IMR-90 (cell line): ENCODE results near the gene EMC8. TPM values are rescaled to one million over a fixed set of nuclear protein-coding genes. Genes with fewer than 3 reads are reported as not detected.

Experiments used
- ATAC-seq: fragments of 200-7000 bp; cut with Tn5 transposase; 2 replicates; pipeline ENCODE4 v1.9.1; 2020; ENCODE audit warnings: low read depth, mild to moderate bottlenecking, moderate library complexity
- BruUV-seq: library from RNA; stranded (reverse); fragments of 400-500 nt; replicated peaks from 2 replicates; lab custom pipeline; 2021; lab: Mats Ljungman, UMichigan
- CTCF ChIA-PET: fragments of 300-600 bp; formaldehyde crosslinking; extraction: SDS; loops from one replicate; lab custom pipeline; 2021; ENCODE audit warnings: antibody characterized with exemption; lab: Yijun Ruan, JAX
- POLR2A ChIA-PET: fragments of 300-600 bp; sonication (Branson Sonifier 250); formaldehyde crosslinking; loops from one replicate; lab custom pipeline; 2022; ENCODE audit warnings: antibody characterized with exemption; ENCODE audit not compliant: unreplicated experiment; lab: Charles Lee
- DNase-seq: peaks from one replicate; pipeline ENCODE4 v3.0.0; 2013
- H2AFZ ChIP-seq: replicated peaks from 2 replicates; pipeline ENCODE3; 2013; ENCODE audit warnings: low read length, mild to moderate bottlenecking; ENCODE audit not compliant: poor library complexity
- H2AK5ac ChIP-seq: 2 replicates; pipeline ENCODE4 v1.6.1; 2013; ENCODE audit warnings: low read depth, low read length, inconsistent platforms
- H2AK9ac ChIP-seq: replicated peaks from 2 replicates; pipeline ENCODE3; 2013; ENCODE audit warnings: mild to moderate bottlenecking, low read depth, low read length, moderate library complexity; ENCODE audit not compliant: poor library complexity
- H2BK120ac ChIP-seq: 2 replicates; pipeline ENCODE4 v1.6.1; 2013; ENCODE audit warnings: low read depth, low read length, inconsistent platforms
- H2BK15ac ChIP-seq: 3 replicates; pipeline ENCODE4 v1.6.1; 2013; ENCODE audit warnings: low read depth, low read length, inconsistent platforms
- H2BK20ac ChIP-seq: 2 replicates; pipeline ENCODE4 v1.6.1; 2013; ENCODE audit warnings: low read depth, mild to moderate bottlenecking, inconsistent platforms, low read length, moderate library complexity
- H2BK5ac ChIP-seq: 2 replicates; pipeline ENCODE4 v1.6.1; 2013; ENCODE audit warnings: mild to moderate bottlenecking, low read depth, low read length, inconsistent platforms; ENCODE audit not compliant: poor library complexity, severe bottlenecking
- H3K14ac ChIP-seq: replicated peaks from 2 replicates; pipeline ENCODE4 v1.6.1; 2013; ENCODE audit warnings: low read depth, low read length, inconsistent platforms
- H3K18ac ChIP-seq: 2 replicates; pipeline ENCODE4 v1.6.1; 2013; ENCODE audit warnings: low read depth, low read length, control low read depth
- H3K23ac ChIP-seq: 2 replicates; pipeline ENCODE4 v1.6.1; 2013; ENCODE audit warnings: low read depth, low read length, inconsistent platforms
- H3K27ac ChIP-seq: 2 replicates; pipeline ENCODE4 v1.5.1; 2013; ENCODE audit warnings: mild to moderate bottlenecking, control low read depth, low read length; ENCODE audit not compliant: insufficient read depth
- H3K27me3 ChIP-seq: 2 replicates; pipeline ENCODE4 v1.6.1; 2013; ENCODE audit warnings: low read length; ENCODE audit not compliant: control insufficient read depth, insufficient read depth
- H3K36me3 ChIP-seq: 2 replicates; pipeline ENCODE4 v1.6.1; 2013; ENCODE audit warnings: low read length, mixed read lengths; ENCODE audit not compliant: control insufficient read depth, insufficient read depth
- H3K4ac ChIP-seq: 2 replicates; pipeline ENCODE4 v1.6.1; 2013; ENCODE audit warnings: low read depth, low read length, inconsistent platforms
- H3K4me1 ChIP-seq: 2 replicates; pipeline ENCODE4 v1.6.1; 2013; ENCODE audit warnings: low read length, mixed read lengths; ENCODE audit not compliant: control insufficient read depth, insufficient read depth
- H3K4me2 ChIP-seq: 2 replicates; pipeline ENCODE4 v1.6.1; 2013; ENCODE audit warnings: low read depth, mild to moderate bottlenecking, control low read depth, low read length, moderate library complexity
- H3K4me3 ChIP-seq: 2 replicates; pipeline ENCODE4 v1.5.1; 2013; ENCODE audit warnings: low read depth, mild to moderate bottlenecking, control low read depth, low read length, moderate library complexity; ENCODE audit not compliant: insufficient read depth
- H3K56ac ChIP-seq: 2 replicates; pipeline ENCODE4 v1.6.1; 2013; ENCODE audit warnings: low read length, inconsistent platforms; ENCODE audit not compliant: insufficient read depth; ENCODE audit errors: extremely low read depth
- H3K79me1 ChIP-seq, 2 experiments: 2 replicates each; pipeline ENCODE4 v1.6.1; 2013; ENCODE audit warnings: low read length in 2 of 2, inconsistent platforms in 1 of 2, low read depth in 1 of 2
- H3K9ac ChIP-seq: 2 replicates; pipeline ENCODE4 v1.6.1; 2013; ENCODE audit warnings: low read depth, low read length, control low read depth
- H3K9me1 ChIP-seq: 2 replicates; pipeline ENCODE4 v1.6.1; 2013; ENCODE audit warnings: low read length, inconsistent platforms; ENCODE audit not compliant: insufficient read depth
- H3K9me3 ChIP-seq: 2 replicates; pipeline ENCODE4 v1.6.1; 2013; ENCODE audit warnings: low read length; ENCODE audit not compliant: control insufficient read depth, insufficient read depth
- H4K20me1 ChIP-seq: 2 replicates; pipeline ENCODE4 v1.6.1; 2013; ENCODE audit warnings: low read length, inconsistent platforms; ENCODE audit not compliant: insufficient read depth
- H4K5ac ChIP-seq: 2 replicates; pipeline ENCODE4 v1.6.1; 2013; ENCODE audit warnings: mild to moderate bottlenecking, low read depth, low read length, control low read depth
- H4K8ac ChIP-seq, 2 experiments: 2 replicates each; pipeline ENCODE4 v1.6.1; 2013; ENCODE audit warnings: low read depth in 2 of 2, low read length in 2 of 2, control low read depth in 1 of 2, inconsistent platforms in 1 of 2
- H4K91ac ChIP-seq: 2 replicates; pipeline ENCODE4 v1.6.1; 2013; ENCODE audit warnings: low read depth, low read length, inconsistent platforms; ENCODE audit not compliant: insufficient read depth
- CEBPB ChIP-seq: IDR thresholded peaks from 2 replicates; pipeline ENCODE4 v1.6.1; 2012; ENCODE audit warnings: low read depth, low read length, improper control_type of control experiment
- CHD1 ChIP-seq: IDR thresholded peaks from 2 replicates; pipeline ENCODE4 v1.6.1; 2012; ENCODE audit warnings: low read depth, low read length, improper control_type of control experiment
- FOS ChIP-seq: fragments of 150-350 bp; IDR thresholded peaks from 2 replicates; pipeline ENCODE4 v1.6.1; 2016; ENCODE audit warnings: low read depth, low read length
- MAFK ChIP-seq: IDR thresholded peaks from 2 replicates; pipeline ENCODE4 v1.6.1; 2012; ENCODE audit warnings: low read depth, low read length, improper control_type of control experiment
- MXI1 ChIP-seq: IDR thresholded peaks from 2 replicates; pipeline ENCODE4 v1.6.1; 2012; ENCODE audit warnings: low read depth, mild to moderate bottlenecking, low read length, moderate library complexity, borderline replicate concordance
- POLR2A ChIP-seq: IDR thresholded peaks from 2 replicates; pipeline ENCODE4 v1.6.1; 2012; ENCODE audit warnings: mild to moderate bottlenecking, low read depth, low read length
- WGBS, 2 experiments: methylation state at CpG; one replicate each; pipeline versions ENCODE4 v1.1.5 to v1.1.7; 2013; ENCODE audit warnings: missing lambda C conversion rate in 2 of 2; ENCODE audit not compliant: insufficient read length in 1 of 2; ENCODE audit errors: extremely low coverage in 2 of 2; 5-methylcytosine and 5-hydroxymethylcytosine counted together
- dilution Hi-C: fragments of 300-500 bp; cut with HindIII; formaldehyde crosslinking; loops from one replicate; pipeline ENCODE4 v1.14.3; 2018; ENCODE audit warnings: low sequenced_read_pairs; ENCODE audit not compliant: unreplicated experiment
- in situ Hi-C: fragments of 300-500 bp; cut with MboI; formaldehyde crosslinking; loops from 3 replicates; pipeline ENCODE4 v1.14.3; 2019; ENCODE audit warnings: low sequenced_read_pairs, inconsistent platforms, mixed read lengths
- intact Hi-C: fragments of 100-400 bp; cut with micrococcal nuclease; formaldehyde crosslinking; loops from 2 replicates; pipeline ENCODE4 v1.10.0; 2022
- polyA plus RNA-seq, 3 experiments: library from polyadenylated mRNA; depleted of rRNA; stranded (reverse); fragments of >200 nt; gene quantifications; 2 replicates each; pipeline ENCODE4 v1.2.3, GENCODE V29; 2012; ENCODE audit warnings: low replicate concordance in 1 of 3
- total RNA-seq: library from RNA; depleted of rRNA; stranded (reverse); fragments of >200 nt; gene quantifications from 2 replicates; pipeline ENCODE4 v1.2.3, GENCODE V29; 2012
- TF ChIP-seq, protein P1 (sequence below): fragments of 150-350 bp; IDR thresholded peaks from 2 replicates; pipeline ENCODE4 v1.6.1; 2017; ENCODE audit warnings: mild to moderate bottlenecking, antibody characterized with exemption, low read length, low read depth
- TF ChIP-seq, protein P2 (sequence below): conservative IDR thresholded peaks from 2 replicates; pipeline ENCODE4 v1.5.1; 2012; ENCODE audit warnings: mild to moderate bottlenecking, low read depth, low read length, improper control_type of control experiment

Gene EMC8
- total and polyA plus RNA-seq, 2 of the 4 experiments (the other 2 are of a cell fraction), result 23.7 to 48.9 TPM

DNA sequence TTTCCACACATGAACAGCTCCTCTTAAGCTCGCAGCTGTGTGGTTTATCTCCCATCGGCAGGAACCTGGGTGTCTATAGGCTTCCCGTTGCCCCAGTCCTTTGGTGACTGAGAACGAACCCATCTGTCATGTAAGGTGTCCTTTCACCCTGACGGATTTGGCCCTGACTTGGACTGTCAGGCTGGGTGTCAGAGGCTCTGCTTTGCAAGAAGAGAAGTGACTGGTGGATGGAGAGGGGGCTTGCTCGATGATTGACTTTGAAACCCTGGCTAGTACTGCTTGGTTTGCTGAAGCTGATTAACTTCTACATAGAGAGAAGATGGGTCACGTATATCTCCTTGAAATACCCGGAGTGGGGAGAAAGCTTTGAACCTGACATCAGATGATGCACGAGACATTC, 43.1 kb upstream of the EMC8 start:
- ChIA-PET POLR2A (no interaction called here), CTCF (no interaction called here)
- H2BK5ac ChIP-seq, result no peak overlapping the region
- H3K27ac ChIP-seq, result no peak overlapping the region
- H3K9me1 ChIP-seq, result no peaks in the 10 kb centered on the region
- no peak overlapping the region for H4K91ac ChIP-seq
- H3K4ac ChIP-seq, result no peak overlapping the region
- H2AK9ac ChIP-seq, result no peak overlapping the region
- no peak overlapping the region for H3K23ac ChIP-seq
- no peaks in the 10 kb centered on the region for H4K20me1 ChIP-seq
- intact Hi-C loops, result no loop called here
- WGBS, 2 experiments, result 43% methylated on average over 3 of the region's 9 CpGs; no CpG with 5 or more reads in 1 of the 2 experiments
- no peaks in the 10 kb centered on the region for H3K36me3 ChIP-seq
- H3K79me1 ChIP-seq, result no peaks in the 10 kb centered on the region
- H3K4me3 ChIP-seq, result no peak overlapping the region
- H2BK120ac ChIP-seq, result no peak overlapping the region
- no peak overlapping the region for H2BK15ac ChIP-seq
- peaks cover 72% of the 10 kb centered on the region for H3K27me3 ChIP-seq
- in situ Hi-C loops, result no loop called here
- BruUV-seq, result no TSS peak
- H3K56ac ChIP-seq, result no peak overlapping the region
- H3K4me2 ChIP-seq, result no peak overlapping the region
- TF ChIP-seq MAFK, result no peak
- TF ChIP-seq CHD1, result no peak
- TF ChIP-seq MXI1, result no peak
- no peak for TF ChIP-seq FOS
- TF ChIP-seq, protein P1, sequence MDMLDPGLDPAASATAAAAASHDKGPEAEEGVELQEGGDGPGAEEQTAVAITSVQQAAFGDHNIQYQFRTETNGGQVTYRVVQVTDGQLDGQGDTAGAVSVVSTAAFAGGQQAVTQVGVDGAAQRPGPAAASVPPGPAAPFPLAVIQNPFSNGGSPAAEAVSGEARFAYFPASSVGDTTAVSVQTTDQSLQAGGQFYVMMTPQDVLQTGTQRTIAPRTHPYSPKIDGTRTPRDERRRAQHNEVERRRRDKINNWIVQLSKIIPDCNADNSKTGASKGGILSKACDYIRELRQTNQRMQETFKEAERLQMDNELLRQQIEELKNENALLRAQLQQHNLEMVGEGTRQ, result no peak
- TF ChIP-seq, protein P2, sequence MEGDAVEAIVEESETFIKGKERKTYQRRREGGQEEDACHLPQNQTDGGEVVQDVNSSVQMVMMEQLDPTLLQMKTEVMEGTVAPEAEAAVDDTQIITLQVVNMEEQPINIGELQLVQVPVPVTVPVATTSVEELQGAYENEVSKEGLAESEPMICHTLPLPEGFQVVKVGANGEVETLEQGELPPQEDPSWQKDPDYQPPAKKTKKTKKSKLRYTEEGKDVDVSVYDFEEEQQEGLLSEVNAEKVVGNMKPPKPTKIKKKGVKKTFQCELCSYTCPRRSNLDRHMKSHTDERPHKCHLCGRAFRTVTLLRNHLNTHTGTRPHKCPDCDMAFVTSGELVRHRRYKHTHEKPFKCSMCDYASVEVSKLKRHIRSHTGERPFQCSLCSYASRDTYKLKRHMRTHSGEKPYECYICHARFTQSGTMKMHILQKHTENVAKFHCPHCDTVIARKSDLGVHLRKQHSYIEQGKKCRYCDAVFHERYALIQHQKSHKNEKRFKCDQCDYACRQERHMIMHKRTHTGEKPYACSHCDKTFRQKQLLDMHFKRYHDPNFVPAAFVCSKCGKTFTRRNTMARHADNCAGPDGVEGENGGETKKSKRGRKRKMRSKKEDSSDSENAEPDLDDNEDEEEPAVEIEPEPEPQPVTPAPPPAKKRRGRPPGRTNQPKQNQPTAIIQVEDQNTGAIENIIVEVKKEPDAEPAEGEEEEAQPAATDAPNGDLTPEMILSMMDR, result no peak
- TF ChIP-seq CEBPB, result no peak
- TF ChIP-seq POLR2A, result no peak
- no peak overlapping the region for H3K14ac ChIP-seq
- dilution Hi-C loops, result no loop called here
- H3K9ac ChIP-seq, result no peak overlapping the region
- no peak overlapping the region for H2BK20ac ChIP-seq
- DNase-seq, result no peak
- no peak overlapping the region for H4K5ac ChIP-seq
- H2AK5ac ChIP-seq, result no peak overlapping the region
- no peak overlapping the region for H2AFZ ChIP-seq
- no peak overlapping the region for H3K18ac ChIP-seq
- H3K9me3 ChIP-seq, result peaks cover 5% of the 10 kb centered on the region
- no peak overlapping the region for H4K8ac ChIP-seq
- H3K4me1 ChIP-seq, result no peaks in the 10 kb centered on the region; the same call in 1 of the 2 replicates
- no peak for ATAC-seq
